Left colon (tissue), 2 donors: Measurements from ENCODE around the gene KHNYN. TPM values are rescaled to one million over a fixed set of nuclear protein-coding genes. Genes with fewer than 3 reads are reported as not detected.

ENCODE experiments used
- total RNA-seq, 2 donors: library from RNA; stranded (reverse); fragmentation: NEBNext Ultra II Directional; extraction: Animal tissue kit (Norgen Biotek cat#: 25700); gene quantifications; one replicate each; pipeline ENCODE4 v1.2.1, GENCODE V29; 2021
- donor health status: DM: no; HTN: no; CAD: no.
- donor health status: DM: yes; HTN: yes; CAD: no.

Gene KHNYN
- total RNA-seq, 2 donors from 2014 or later = 70.8 to 97.3 TPM

Other genes with a start within 250 kb of the KHNYN start
- gene IPO4, start 241.1 kb upstream of the KHNYN start, total RNA-seq = 10 to 100 TPM; 17.3 to 26.3 TPM
- gene TM9SF1, start 234.5 kb upstream of the KHNYN start, total RNA-seq = 10 to 100 TPM; 49.2 to 52.7 TPM
- gene TSSK4, start 224.3 kb upstream of the KHNYN start, total RNA-seq = under 1 TPM in 1 of 2 donors, not detected in 1; 0.47 TPM
- gene CHMP4A, start 216.5 kb upstream of the KHNYN start, total RNA-seq = 10 to 100 TPM; 43.5 to 48.0 TPM
- gene MDP1, start 213.9 kb upstream of the KHNYN start, total RNA-seq = 10 to 100 TPM; 11.8 to 13.8 TPM
- 100 to 1,000 TPM; 110 to 135 TPM for gene NEDD8, start 197.6 kb upstream of the KHNYN start, total RNA-seq
- gene GMPR2, start 197.0 kb upstream of the KHNYN start, total RNA-seq = 10 to 100 TPM; 62.4 to 64.8 TPM
- gene TINF2, start 187.3 kb upstream of the KHNYN start, total RNA-seq = 10 to 100 TPM; 56.6 to 64.0 TPM
- gene TGM1, start 166.8 kb upstream of the KHNYN start, total RNA-seq = 1 to 10 TPM; 2.3 to 2.9 TPM
- gene RABGGTA, start 158.4 kb upstream of the KHNYN start, total RNA-seq = 10 to 100 TPM; 35.0 to 41.8 TPM
- 10 to 100 TPM; 64.2 to 76.6 TPM for gene DHRS1, start 130.2 kb upstream of the KHNYN start, total RNA-seq
- 10 to 100 TPM; 24.4 to 26.0 TPM for gene NOP9, start 130.1 kb upstream of the KHNYN start, total RNA-seq
- 10 to 100 TPM; 10.7 to 16.6 TPM for gene CIDEB, start 122.0 kb upstream of the KHNYN start, total RNA-seq
- gene LTB4R2, start 119.8 kb upstream of the KHNYN start, total RNA-seq = 1 to 10 TPM; 2.9 to 4.2 TPM
- 1 to 10 TPM; 2.9 to 4.3 TPM for gene LTB4R, start 118.5 kb upstream of the KHNYN start, total RNA-seq
- gene ADCY4, start 94.9 kb upstream of the KHNYN start, total RNA-seq = 10 to 100 TPM; 10.1 to 16.4 TPM
- gene RIPK3, start 90.0 kb upstream of the KHNYN start, total RNA-seq = 10 to 100 TPM; 56.6 to 67.9 TPM
- gene NFATC4, start 61.8 kb upstream of the KHNYN start, total RNA-seq = 10 to 100 TPM; 12.8 to 17.4 TPM
- 10 to 100 TPM; 11.7 to 13.2 TPM for gene NYNRIN, start 31.0 kb upstream of the KHNYN start, total RNA-seq
- 1 to 10 TPM; 2.0 to 2.5 TPM for gene CBLN3, start 286 bp upstream of the KHNYN start, total RNA-seq
- gene SDR39U1, start 12.8 kb downstream of the KHNYN start, total RNA-seq = 10 to 100 TPM; 34.4 to 40.8 TPM
- gene CMA1, start 78.3 kb downstream of the KHNYN start, total RNA-seq = 1 to 10 TPM in 1 of 2 donors, not detected in 1; 4.4 TPM
- gene CTSG, start 146.3 kb downstream of the KHNYN start, total RNA-seq = 10 to 100 TPM in 1 of 2 donors, 1 to 10 TPM in 1; 1.3 to 10.7 TPM
- gene GZMH, start 179.7 kb downstream of the KHNYN start, total RNA-seq = not detected
- gene GZMB, start 204.2 kb downstream of the KHNYN start, total RNA-seq = 1 to 10 TPM; 1.3 to 4.2 TPM